Tongue (tissue), 2 donors: ENCODE results near the gene LIPA. TPM values are rescaled to one million over a fixed set of nuclear protein-coding genes. Genes with fewer than 3 reads are reported as not detected.
"Not testable (repeated sequence)": the region's sequence is repeated elsewhere in the genome, so short reads cannot be mapped to it uniquely, and the experiment has no call there.

Experiments
- DNase-seq: peaks from one replicate; pipeline ENCODE4 v3.0.0-alpha.2; 2015
- total RNA-seq: library from RNA; depleted of rRNA; stranded (reverse); fragments of >200 nt; gene quantifications from one replicate; pipeline ENCODE4 v1.2.3, GENCODE V29; 2014

Gene LIPA
- 32.7 TPM for total RNA-seq

GRCh38 chr10:89251409-89252224, at the start of gene LIPA:
Gene LIPA (minus strand): TSS chr10:89251775. CDS start chr10:89247648, 4,127 bp downstream.
- DNase-seq = peak; percentile 98

DNA sequence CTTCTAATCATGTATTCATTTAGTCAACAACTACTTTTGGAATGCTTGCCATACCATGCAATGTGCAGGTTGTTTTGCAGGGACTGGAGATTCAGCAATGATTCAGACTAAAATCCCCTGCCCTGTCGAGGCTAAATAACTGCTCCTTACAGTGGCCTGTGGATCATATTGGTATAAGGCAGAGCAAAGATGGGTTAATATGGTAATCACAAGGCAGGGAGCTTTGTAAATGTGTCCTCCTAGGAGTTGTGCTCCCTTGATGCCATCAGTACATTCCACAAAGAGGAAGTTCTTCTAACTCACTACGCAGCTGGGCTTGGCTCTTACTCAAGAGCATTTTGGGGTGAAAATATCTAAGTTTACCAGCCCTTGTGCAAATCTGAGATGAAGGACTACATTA, 49.7 kb upstream of the LIPA start:
- peak; percentile 54 for DNase-seq

DNA sequence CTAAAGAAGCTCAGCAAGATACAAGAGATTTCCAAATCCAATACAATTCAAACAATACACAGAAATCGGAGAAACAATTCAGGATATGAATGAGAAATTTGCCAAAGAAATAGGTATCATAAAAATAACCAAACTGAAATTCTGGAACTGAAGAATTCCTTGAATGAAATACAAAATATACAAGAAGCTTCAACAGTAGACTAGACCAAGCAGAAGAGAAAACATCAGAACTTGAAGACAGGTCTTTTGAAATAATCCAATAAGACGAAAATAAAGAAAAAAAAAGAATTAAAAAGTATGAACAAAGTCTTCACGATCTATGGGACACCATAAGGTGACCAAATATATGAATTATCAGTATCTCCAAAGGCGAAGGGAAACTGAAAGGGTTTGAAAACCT, 47.5 kb upstream of the LIPA start:
- no peak for DNase-seq

DNA sequence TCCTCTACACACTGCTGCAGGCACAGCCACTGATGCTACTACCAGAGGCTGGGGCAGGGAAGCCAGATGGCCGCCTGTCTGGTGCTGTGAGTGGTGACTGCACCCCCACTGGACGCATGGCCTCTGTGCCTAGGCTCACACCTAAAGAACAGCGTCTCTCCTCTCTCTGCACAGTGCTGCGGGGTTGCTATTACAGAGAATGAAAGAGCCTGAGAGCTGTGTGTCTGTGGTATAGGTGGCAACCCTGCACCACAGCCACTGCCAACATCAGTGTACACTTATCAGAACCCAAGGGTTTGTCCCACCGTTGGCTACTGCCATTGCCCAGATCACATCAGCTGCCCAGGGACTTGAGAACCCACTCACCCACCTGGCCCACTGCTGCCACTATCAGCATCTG, 46.2 kb upstream of the LIPA start:
- no peak for DNase-seq

GRCh38 chr10:89297356-89297755, 45.8 kb upstream of the LIPA start:
- no peak for DNase-seq

DNA sequence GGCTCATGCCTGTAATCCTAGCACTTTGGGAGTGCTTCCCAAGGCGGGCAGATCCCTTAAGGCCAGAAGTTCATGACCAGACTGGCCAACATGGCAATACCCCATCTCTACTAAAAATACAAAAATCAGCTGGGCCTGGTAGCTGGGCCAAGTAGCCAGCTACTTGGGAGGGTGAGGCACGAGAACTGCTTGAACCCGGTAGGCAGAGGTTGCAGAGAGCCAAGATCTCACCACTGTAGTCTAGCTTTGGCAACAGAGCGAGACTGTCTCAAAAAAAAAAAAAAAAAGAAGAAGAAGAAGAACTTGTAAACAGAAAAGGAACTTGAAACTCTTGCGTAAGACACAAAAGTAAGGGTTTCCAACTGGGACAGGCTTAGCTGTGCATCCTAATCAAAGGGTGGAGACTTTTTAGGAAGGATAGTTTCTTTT, 44.7 kb upstream of the LIPA start:
- no peak for DNase-seq

DNA sequence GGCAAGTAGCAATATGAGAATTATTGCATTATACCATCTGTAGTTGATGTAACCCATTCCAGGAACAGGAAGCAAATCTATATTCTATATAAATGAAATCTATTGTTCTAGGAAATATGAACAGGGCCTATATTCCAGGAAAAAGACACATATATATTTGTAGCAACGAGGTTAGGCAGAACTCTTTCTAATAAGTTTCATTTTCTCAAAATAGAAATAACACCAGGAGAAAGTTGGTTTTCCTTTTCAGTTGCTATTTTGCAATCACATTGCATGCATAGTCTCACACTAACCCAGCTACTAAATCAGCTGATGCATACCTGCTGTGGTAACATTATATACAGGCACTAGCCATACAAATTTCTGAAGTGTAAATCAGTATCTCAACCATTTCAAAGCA, 44.0 kb upstream of the LIPA start:
- DNase-seq = no peak

- no peak for DNase-seq
These were observed 43.2 kb upstream of the LIPA start for GRCh38 chr10:89294721-89295239.

DNA sequence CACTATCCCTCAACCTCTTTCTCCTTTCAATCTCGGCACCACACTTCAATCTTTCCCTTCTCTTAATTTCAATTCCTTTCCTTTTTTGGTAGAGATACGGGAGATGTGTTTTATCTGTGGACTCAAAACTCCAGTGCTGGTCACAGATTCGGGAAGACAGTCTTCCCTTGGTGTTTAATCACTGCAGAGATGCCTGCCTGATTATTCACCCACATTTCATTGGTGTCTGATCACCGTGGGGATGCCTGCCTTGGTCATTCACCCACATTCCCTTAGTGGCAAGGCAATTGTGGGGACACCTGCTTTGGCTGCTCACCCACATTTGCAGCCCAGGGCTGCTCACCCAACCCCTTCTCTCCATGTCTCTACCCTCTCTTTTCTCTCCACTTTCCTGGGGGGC, 33.7 kb upstream of the LIPA start:
- not testable (repeated sequence) for DNase-seq

DNA sequence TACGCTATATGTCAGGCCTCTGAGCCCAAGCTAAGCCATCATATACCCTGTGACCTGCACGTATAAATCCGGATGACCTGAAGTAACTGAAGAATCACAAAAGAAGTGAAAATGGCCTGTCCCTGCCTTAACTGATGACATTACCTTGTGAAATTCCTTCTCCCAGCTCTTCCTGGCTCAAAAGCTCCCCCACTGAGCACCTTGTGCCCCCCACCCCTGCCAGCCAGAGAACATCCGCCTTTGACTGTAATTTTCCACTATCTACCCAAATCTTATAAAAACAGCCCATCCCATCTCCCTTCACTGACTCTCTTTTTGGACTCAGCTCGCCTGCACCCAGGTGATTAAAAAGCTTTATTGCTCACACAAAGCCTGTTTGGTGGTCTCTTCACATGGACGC, 33.1 kb upstream of the LIPA start:
- DNase-seq = not testable (repeated sequence)

- DNase-seq = peak; percentile 74
These were observed 32.4 kb upstream of the LIPA start for GRCh38 chr10:89283936-89284475.

GRCh38 chr10:89283025-89283935, 31.7 kb upstream of the LIPA start:
- DNase-seq = no peak

- no peak for DNase-seq
These were observed 30.2 kb upstream of the LIPA start for GRCh38 chr10:89281606-89282395.

DNA sequence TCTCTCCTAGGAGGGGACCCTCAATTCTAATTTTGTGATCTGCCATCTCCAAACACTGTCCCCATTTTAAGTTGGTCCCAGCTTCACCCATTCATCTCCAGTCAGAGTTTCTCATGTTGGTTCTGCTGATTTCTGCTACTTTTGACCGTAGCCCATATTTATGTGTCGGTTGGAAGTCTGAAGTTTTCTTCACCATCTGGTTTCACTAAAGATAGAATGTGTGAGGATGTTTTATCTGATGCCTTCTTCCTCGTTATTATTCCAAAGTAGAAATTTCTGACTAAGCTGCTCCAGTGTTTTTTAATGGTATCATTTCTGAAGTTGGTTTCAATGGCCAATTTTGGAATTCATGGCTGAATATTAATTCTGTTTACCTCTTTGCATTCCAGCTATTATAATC, 28.9 kb upstream of the LIPA start:
- DNase-seq = no peak

DNA sequence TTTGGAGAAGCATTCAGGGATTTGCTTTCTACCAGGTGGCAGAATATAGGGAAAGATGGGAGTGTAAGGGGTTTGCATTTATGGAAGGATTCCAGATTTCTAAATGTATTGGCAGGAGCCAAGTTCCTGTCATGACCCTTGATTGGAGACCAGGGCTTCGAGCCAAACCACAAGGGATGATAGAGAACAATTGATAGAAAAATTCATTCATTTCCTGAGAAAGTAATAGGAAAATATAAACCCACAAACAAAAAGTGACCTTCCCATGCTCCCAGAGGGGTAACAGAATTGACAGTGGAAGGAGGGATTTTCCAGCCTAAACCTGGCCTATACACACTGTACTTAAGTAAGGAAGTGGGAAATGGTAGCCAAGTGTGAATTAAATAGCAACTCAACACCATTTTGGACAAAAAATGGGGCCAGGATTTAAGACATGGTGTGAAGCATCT, 27.9 kb upstream of the LIPA start:
- DNase-seq = peak; percentile 50

DNA sequence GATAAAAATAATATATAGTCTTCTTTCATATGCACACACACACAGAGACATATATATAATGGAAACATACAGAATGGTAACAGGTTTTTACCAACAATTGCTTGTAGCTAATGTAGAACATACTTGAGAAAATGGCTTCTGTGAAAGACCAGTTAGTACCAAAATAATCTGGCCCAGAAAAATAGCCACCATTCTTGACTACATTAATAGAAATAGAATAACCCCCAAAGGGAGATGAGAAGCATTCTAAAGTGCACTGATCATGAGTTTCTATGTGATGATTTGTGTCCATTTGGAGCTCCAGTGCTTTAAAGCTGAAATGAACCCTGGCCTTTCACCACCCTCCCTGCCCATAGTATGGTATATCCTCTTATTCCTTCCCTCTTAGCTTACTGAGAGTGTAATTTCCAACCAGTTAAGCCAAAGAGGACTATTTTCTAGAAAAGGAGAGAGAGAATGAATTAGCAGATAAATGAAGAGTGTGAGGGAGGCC, 27.4 kb upstream of the LIPA start:
- DNase-seq = no peak

DNA sequence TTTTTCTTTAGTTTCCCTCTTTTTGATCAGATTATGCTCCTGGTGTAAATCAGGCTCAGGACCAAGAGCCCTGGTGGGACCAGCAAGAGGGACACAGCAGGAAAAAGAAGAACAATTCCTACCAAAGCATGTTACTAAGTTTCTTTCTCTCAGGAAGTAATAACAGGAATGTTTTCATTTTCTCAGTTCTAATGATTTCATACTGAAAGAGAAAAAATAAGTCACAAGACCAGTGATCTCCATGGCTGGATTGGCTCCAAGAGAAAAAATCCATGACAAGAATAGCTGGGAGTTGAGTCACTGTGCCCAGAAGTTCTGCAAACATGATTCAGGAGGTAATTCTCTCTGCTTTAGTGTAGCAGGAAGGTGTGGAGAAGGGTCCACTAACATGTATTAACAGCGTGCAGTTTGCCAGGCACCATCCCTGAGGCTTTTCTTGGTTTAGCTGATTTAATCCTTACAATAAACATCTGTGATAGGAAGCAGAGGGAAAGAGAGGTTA, 26.5 kb upstream of the LIPA start:
- peak; percentile 90 for DNase-seq

DNA sequence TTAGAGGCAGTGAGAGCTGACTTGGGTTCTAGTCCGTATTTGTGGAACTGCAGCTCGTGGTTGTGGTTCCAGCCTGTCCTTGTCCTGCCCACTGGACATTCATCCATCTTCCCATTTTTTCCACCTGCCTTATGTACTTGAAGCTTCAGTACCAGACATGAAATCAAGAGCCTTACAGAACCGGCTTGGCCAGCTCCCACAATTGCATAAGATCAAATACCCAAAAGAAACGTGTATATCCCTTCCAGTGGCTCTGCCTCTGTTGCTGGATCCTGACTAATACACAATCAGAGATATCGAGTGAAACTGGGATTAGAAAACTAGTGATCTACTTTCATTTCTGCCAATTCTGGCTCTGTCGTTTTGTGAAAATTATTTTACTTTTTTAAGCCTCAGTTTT, 23.8 kb upstream of the LIPA start:
- DNase-seq = no peak

DNA sequence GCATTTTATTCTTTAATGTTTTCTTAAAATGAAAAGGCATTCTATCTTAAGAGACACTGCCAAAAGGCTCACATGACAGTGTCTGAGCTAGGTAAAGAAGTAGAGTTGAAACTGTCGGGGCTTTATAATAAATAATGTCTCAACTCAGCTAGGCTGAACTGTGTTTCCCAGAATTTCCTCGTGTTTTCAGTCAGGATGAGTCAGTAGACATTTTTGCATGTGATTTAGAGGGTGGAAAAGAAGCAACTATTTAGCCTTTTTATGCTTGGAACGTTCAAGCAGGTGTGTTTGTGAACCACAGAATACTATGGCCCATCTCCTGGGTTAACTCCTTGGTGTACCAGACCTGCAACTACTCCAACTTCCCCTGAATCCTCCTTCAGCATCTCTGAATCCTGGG, 23.4 kb upstream of the LIPA start:
- DNase-seq = no peak

- no peak for DNase-seq
These were observed 22.1 kb upstream of the LIPA start for GRCh38 chr10:89273680-89274079.

GRCh38 chr10:89271532-89271931, 20.0 kb upstream of the LIPA start:
- no peak for DNase-seq

DNA sequence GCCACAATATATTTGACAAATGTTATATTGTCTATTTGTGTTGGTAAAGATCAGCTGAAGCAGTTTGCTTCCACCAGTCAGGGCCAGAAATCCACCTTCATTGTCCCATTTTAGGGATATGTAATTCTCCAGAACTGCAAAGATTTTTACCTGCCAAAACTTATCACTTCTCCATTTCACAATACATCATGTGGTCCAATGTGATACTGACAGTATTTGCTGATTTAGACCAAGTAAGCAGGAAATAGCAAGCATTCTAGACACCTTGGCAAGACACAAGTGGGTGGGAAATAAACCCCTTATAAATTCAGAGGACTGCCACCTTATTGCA, 18.5 kb upstream of the LIPA start:
- no peak for DNase-seq
